ENCODE measurements around the gene IFNAR1. TPM values are rescaled to one million over a fixed set of nuclear protein-coding genes. Genes with fewer than 3 reads are reported as not detected.

IFNAR1 gene
- polyA plus RNA-seq, 1 donor from 2014 or later, result 15.5 TPM

- no peak overlapping the region for H3K9ac ChIP-seq (ENCODE audit: low read length)
- no peaks in the 10 kb centered on the region for H3K9me3 ChIP-seq (ENCODE audit: low read length)
- H3K4me2 ChIP-seq (ENCODE audit: low read length), result no peak overlapping the region
- H3K27ac ChIP-seq (ENCODE audit: low read length), result no peak overlapping the region
- H3K9me2 ChIP-seq (ENCODE audit: insufficient read depth, low read length), result no peaks in the 10 kb centered on the region
- TF ChIP-seq EZH2 (IDR thresholded peaks at IDR 0.05; ENCODE audit: borderline replicate concordance, insufficient read depth, low read length, poor library complexity, severe bottlenecking) (no peak), REST (IDR thresholded peaks at IDR 0.05; ENCODE audit: borderline replicate concordance) (no peak), MXI1 (conservative IDR thresholded peaks at IDR 0.05; ENCODE audit: poor library complexity, severe bottlenecking) (no peak), SMC3 (conservative IDR thresholded peaks at IDR 0.05; ENCODE audit: poor library complexity) (no peak), EP300 (conservative IDR thresholded peaks at IDR 0.05; ENCODE audit: poor library complexity, severe bottlenecking) (no peak), POLR2AphosphoS5 (IDR thresholded peaks at IDR 0.05) (no peak), CTCF (IDR thresholded peaks at IDR 0.05; ENCODE audit: poor library complexity, severe bottlenecking) (no peak), RAD21 (conservative IDR thresholded peaks at IDR 0.05) (no peak), TAF1 (IDR thresholded peaks at IDR 0.05; ENCODE audit: low read depth) (no peak)
- no peak overlapping the region for H2AFZ ChIP-seq (ENCODE audit: low read depth, low read length)
- H3K27me3 ChIP-seq (ENCODE audit: insufficient read depth, low read depth, low read length), result no peaks in the 10 kb centered on the region
- no peaks in the 10 kb centered on the region for H3K79me2 ChIP-seq (replicated peaks; ENCODE audit: insufficient read depth, low read length)
- no peak overlapping the region for H3K4me3 ChIP-seq (ENCODE audit: low read length)
- H3K36me3 ChIP-seq (ENCODE audit: insufficient read depth, low read length), result no peaks in the 10 kb centered on the region
- no peaks in the 10 kb centered on the region for H4K20me1 ChIP-seq (ENCODE audit: insufficient read depth)
- no peaks in the 10 kb centered on the region for H3F3A ChIP-seq (ENCODE audit: insufficient read depth, low read length, poor library complexity, severe bottlenecking)
Observed at GRCh38 chr21:33373451-33373850, 48.7 kb downstream of the IFNAR1 start.

- Histone ChIP-seq H3K4me3 (ENCODE audit: low read length) (no peak overlapping the region), H3K79me2 (replicated peaks; ENCODE audit: insufficient read depth, low read length) (no peaks in the 10 kb centered on the region), H2AFZ (ENCODE audit: low read depth, low read length) (no peak overlapping the region), H3K27ac (ENCODE audit: low read length) (no peak overlapping the region), H3K9ac (ENCODE audit: low read length) (no peak overlapping the region), H3K4me2 (ENCODE audit: low read length) (no peak overlapping the region), H3K9me2 (ENCODE audit: insufficient read depth, low read length) (no peaks in the 10 kb centered on the region), H3K9me3 (ENCODE audit: low read length) (no peaks in the 10 kb centered on the region), H3F3A (ENCODE audit: insufficient read depth, low read length, poor library complexity, severe bottlenecking) (no peaks in the 10 kb centered on the region), H4K20me1 (ENCODE audit: insufficient read depth) (no peaks in the 10 kb centered on the region), H3K27me3 (ENCODE audit: insufficient read depth, low read depth, low read length) (no peaks in the 10 kb centered on the region), H3K36me3 (ENCODE audit: insufficient read depth, low read length) (no peaks in the 10 kb centered on the region)
- TF ChIP-seq SMC3 (conservative IDR thresholded peaks at IDR 0.05; ENCODE audit: poor library complexity) (no peak), CTCF (IDR thresholded peaks at IDR 0.05; ENCODE audit: poor library complexity, severe bottlenecking) (no peak), TAF1 (IDR thresholded peaks at IDR 0.05; ENCODE audit: low read depth) (no peak), RAD21 (conservative IDR thresholded peaks at IDR 0.05) (no peak), EP300 (conservative IDR thresholded peaks at IDR 0.05; ENCODE audit: poor library complexity, severe bottlenecking) (no peak), EZH2 (IDR thresholded peaks at IDR 0.05; ENCODE audit: borderline replicate concordance, insufficient read depth, low read length, poor library complexity, severe bottlenecking) (no peak), REST (IDR thresholded peaks at IDR 0.05; ENCODE audit: borderline replicate concordance) (no peak), MXI1 (conservative IDR thresholded peaks at IDR 0.05; ENCODE audit: poor library complexity, severe bottlenecking) (no peak), POLR2AphosphoS5 (IDR thresholded peaks at IDR 0.05) (no peak)
Observed at GRCh38 chr21:33374080-33374449, 49.3 kb downstream of the IFNAR1 start.
